ENCODE data around the gene GTPBP6.
"Not testable (repeated sequence)": the region's sequence is repeated elsewhere in the genome, so short reads cannot be mapped to it uniquely, and the experiment has no call there.

GTPBP6 gene

DNA sequence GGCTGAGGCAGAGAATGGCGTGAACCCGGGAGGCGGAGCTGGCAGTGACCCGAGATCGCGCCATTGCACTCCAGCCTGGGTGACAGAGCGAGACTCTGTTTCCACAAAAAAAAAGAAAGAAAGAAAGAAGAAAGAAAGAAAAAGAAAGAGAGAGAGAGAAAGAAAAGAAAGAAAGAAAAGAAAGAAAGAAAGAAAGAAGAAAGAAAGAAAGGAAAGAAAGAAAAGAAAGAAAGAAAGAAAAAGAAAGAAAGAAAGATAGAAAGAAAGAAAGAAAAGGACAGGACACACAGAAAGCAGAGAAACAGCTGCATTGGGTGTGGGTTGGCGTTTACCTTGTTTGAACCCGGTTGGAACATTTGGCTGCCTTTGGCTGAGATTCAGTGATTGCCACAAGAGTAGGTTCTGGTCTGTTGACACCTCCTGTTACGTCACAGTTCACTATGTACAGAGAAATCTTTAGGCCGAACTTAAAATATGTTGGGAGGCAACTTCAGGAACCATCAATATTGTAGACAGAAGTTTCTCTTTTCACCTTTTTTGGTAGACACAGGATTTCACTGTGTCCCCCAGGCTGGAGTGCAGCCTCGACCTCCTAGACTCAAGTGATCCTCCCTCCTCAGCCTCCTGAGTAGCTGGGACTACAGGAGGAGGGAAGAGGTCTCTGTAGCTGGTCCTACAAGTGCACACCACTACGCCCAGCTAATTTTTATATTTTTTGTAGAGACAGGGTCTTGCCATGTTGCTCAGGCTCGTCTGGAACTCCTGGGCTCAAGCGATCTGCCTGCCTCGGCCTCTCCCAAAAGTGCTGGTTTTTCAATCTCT is 53.8 kb downstream of the GTPBP6 start:
- DNase-seq (ENCODE audit: low read depth in 2 of 2) = no peak

- DNase-seq (ENCODE audit: low read depth in 2 of 2) = not testable (repeated sequence)
Measured at GRCh38 chrX:264006-264405, 54.6 kb downstream of the GTPBP6 start.

GRCh38 chrX:262381-262909 is 56.2 kb downstream of the GTPBP6 start:
- no peak for DNase-seq (ENCODE audit: low read depth in 2 of 2)

- DNase-seq (ENCODE audit: low read depth in 2 of 2) = no peak
Measured at GRCh38 chrX:261919-262352, 56.7 kb downstream of the GTPBP6 start.

- DNase-seq (ENCODE audit: low read depth in 2 of 2) = no peak
Measured at GRCh38 chrX:261167-261918, 57.3 kb downstream of the GTPBP6 start.

GRCh38 chrX:259692-260355 is 58.8 kb downstream of the GTPBP6 start:
- DNase-seq (ENCODE audit: low read depth in 2 of 2) = no peak

DNA sequence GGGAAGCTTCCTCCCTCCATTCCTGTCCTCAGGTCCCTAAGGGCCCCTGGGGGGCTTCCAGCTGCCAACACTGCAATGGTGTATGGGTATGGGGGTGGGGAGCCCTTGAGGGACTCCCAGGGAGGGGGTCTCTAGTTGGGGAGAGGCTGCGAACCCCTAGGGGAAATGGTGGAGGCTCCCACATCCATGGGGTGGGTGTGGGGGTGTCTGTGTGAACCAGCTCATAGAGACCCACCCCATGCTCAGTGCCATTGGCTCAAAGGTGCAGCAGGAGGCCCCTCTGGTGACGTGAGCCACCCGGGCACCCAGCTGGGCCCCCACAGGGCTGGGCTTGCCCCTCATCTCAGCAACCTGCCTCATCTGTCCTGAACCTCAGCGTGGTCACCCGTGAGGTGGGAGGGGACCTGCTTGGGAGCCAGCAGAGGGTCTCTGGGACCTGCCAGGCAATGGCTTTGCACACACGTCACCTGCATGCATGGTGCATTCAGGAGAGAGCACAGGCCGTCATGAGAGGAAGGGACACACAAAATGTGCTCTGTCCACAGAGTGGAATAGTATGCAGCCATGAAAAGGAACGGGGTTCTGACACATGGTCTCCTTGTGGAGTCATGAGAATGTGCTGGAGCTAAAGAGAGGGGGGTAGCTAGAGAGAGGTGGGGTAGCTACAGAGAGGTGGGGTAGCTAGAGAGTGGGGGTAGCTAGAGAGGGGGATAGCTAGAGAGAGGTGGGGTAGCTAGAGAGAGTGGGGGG is 60.1 kb downstream of the GTPBP6 start:
- no peak for DNase-seq (ENCODE audit: low read depth in 2 of 2)

DNA sequence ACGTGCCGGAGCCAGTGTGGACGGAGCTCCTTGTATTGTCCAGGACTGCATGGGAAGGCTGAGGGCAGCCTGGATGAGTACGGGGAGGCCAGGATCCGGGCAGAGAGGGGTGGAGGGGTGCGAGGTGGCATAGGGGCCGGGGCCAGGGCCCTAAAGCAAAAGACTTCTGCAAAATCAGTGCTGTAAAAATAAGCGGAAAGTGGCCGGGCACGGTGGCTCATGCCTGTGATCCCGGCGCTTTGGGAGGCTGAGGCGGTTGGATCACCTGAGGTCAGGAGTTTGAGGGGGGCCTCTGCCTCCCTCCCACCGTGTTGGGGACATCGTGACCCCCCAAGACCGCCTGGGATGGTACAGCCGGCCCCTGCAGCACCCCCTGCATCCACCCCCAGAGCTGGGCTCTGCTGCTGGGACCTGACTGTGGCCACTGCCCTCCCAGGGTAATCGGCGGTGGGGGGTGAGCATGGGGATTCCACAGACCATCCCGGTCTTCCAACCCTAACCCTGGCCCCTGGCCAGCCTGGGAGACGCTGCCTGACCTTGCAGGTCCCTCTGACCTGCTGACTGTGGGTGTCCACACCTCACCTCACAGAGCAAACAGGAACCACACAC is 60.8 kb downstream of the GTPBP6 start:
- no peak for DNase-seq (ENCODE audit: low read depth in 2 of 2)

GRCh38 chrX:257054-257453 is 61.5 kb downstream of the GTPBP6 start:
- DNase-seq (ENCODE audit: low read depth in 2 of 2) = not testable (repeated sequence)

DNA sequence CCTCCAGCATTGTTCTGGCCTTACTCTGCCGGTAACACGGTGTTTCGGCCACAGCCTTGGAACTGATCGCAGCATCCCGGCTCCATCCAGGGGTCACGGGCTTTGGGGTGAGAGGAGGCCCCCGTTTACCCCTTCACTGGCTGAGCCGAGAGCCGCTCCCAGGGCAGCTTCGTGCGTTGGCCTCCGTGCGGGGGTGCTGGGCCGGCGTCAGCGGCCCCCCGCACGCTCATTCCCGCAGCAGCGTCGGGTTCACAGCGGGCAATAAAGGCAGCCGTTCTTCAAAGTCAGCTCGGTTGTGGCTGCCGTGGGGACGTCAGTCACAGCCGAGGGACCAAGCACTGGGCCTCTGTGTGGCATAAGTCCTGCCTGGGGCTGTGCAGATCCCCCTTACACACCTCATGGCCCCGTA is 62.7 kb downstream of the GTPBP6 start:
- DNase-seq (ENCODE audit: low read depth in 2 of 2) = no peak
